Vagina (tissue), 2 donors: ENCODE measurements around the gene STAP2.

Experiments used
- POLR2A ChIP-seq, 2 donors: fragments of 450-650 bp; IDR thresholded peaks; one replicate each; pipeline ENCODE4 v1.6.1; 2017; ENCODE audit warnings: antibody characterized with exemption in 2 of 2, mild to moderate bottlenecking in 2 of 2, moderate library complexity in 2 of 2
- POLR2AphosphoS5 ChIP-seq, 2 donors: sonication (generic); formaldehyde crosslinking; IDR thresholded peaks; one replicate each; pipeline ENCODE4 v1.9.0; 2017; ENCODE audit warnings: antibody characterized with exemption in 2 of 2, mild to moderate bottlenecking in 2 of 2, low read depth in 1 of 2; ENCODE audit not compliant: insufficient read depth in 1 of 2
- TF ChIP-seq, protein P1 (sequence below), 3 experiments: fragments of 450-650 bp in 2 of 3; fragments of 200-600 bp in 1 of 3; sonication (generic) in 1 of 3; IDR thresholded peaks; one replicate each; pipeline ENCODE4 v1.5.1; 2017 to 2019; ENCODE audit warnings: antibody characterized with exemption in 3 of 3, mild to moderate bottlenecking in 2 of 3, moderate library complexity in 2 of 3

DNA sequence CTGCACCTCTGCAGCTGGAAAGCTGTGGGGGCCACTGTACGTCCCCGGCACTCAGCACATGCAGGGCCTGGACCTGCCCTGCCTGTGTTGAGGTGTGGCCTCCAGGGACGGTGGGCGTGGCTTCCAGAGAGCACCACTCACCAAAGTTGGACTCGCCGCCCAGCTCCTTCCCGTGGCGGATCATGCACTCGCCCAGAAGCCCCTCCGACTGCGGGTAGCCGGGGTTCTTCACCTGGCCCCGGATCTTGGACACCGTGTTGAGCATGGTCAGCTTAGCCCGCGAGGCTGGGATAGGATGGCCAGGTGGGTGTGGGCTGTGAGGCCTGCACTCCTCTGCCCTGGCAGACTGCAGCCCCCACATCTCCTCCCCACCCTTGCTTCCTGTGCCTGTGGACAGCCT is 26.7 kb upstream of the STAP2 start:
- TF ChIP-seq, protein P1, sequence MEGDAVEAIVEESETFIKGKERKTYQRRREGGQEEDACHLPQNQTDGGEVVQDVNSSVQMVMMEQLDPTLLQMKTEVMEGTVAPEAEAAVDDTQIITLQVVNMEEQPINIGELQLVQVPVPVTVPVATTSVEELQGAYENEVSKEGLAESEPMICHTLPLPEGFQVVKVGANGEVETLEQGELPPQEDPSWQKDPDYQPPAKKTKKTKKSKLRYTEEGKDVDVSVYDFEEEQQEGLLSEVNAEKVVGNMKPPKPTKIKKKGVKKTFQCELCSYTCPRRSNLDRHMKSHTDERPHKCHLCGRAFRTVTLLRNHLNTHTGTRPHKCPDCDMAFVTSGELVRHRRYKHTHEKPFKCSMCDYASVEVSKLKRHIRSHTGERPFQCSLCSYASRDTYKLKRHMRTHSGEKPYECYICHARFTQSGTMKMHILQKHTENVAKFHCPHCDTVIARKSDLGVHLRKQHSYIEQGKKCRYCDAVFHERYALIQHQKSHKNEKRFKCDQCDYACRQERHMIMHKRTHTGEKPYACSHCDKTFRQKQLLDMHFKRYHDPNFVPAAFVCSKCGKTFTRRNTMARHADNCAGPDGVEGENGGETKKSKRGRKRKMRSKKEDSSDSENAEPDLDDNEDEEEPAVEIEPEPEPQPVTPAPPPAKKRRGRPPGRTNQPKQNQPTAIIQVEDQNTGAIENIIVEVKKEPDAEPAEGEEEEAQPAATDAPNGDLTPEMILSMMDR (IDR thresholded peaks at IDR 0.05), result no peak
- TF ChIP-seq POLR2A (IDR thresholded peaks at IDR 0.05) (no peak), POLR2AphosphoS5 (IDR thresholded peaks at IDR 0.05; ENCODE audit: insufficient read depth in 1 of 2, low read depth in 1 of 2) (no peak)
